Natural killer cell (primary cell): ENCODE results near the gene NUP205. TPM values are rescaled to one million over a fixed set of nuclear protein-coding genes. Genes with fewer than 3 reads are reported as not detected.

Experiments used
- ATAC-seq, 3 donors: fragments of 150-1000 bp in 2 of 3; fragments of 200-7000 bp in 1 of 3; cut with Tn5 transposase; 1 replicate in 1 of 3; 2 replicates in 2 of 3; pipeline ENCODE4 v1.10.0; 2021; ENCODE audit warnings: mild to moderate bottlenecking in 2 of 3, moderate library complexity in 2 of 3
- DNase-seq, 2 donors: peaks; one replicate each; pipeline versions ENCODE4 v3.0.0 to v3.0.0-alpha.2; 2013 to 2021; ENCODE audit warnings: mixed read lengths in 1 of 2
- H3K27ac ChIP-seq: one replicate; pipeline ENCODE4 v1.5.1; 2013; ENCODE audit warnings: mild to moderate bottlenecking, low read length
- H3K27me3 ChIP-seq: one replicate; pipeline ENCODE4 v1.6.1; 2013; ENCODE audit warnings: low read length; ENCODE audit not compliant: control insufficient read depth, insufficient read depth
- H3K36me3 ChIP-seq: one replicate; pipeline ENCODE4 v1.6.1; 2013; ENCODE audit warnings: low read length; ENCODE audit not compliant: control insufficient read depth, insufficient read depth
- H3K4me1 ChIP-seq: one replicate; pipeline ENCODE4 v1.6.1; 2013; ENCODE audit warnings: low read length; ENCODE audit not compliant: control insufficient read depth, insufficient read depth
- H3K4me3 ChIP-seq: one replicate; pipeline ENCODE4 v1.5.1; 2013; ENCODE audit warnings: low read length
- H3K9me3 ChIP-seq: one replicate; pipeline ENCODE4 v1.6.1; 2013; ENCODE audit warnings: low read length; ENCODE audit not compliant: control insufficient read depth, insufficient read depth
- H3K27ac Mint-ChIP-seq, 2 donors: one replicate each; pipeline ENCODE4 v1.8.0; 2022; ENCODE audit warnings: mild to moderate bottlenecking in 2 of 2, mixed read lengths in 2 of 2, moderate library complexity in 1 of 2
- H3K27me3 Mint-ChIP-seq, 2 donors: one replicate each; pipeline ENCODE4 v1.8.0; 2022; ENCODE audit warnings: low read depth in 2 of 2, mixed read lengths in 2 of 2
- H3K36me3 Mint-ChIP-seq: one replicate; pipeline ENCODE4 v1.8.0; 2022; ENCODE audit warnings: mixed read lengths
- H3K4me1 Mint-ChIP-seq, 2 donors: one replicate each; pipeline ENCODE4 v1.8.0; 2022; ENCODE audit warnings: mixed read lengths in 2 of 2
- H3K4me3 Mint-ChIP-seq: one replicate; pipeline ENCODE4 v1.8.0; 2022; ENCODE audit warnings: mild to moderate bottlenecking, moderate library complexity, mixed read lengths
- H3K9me3 Mint-ChIP-seq, 2 donors: one replicate each; pipeline ENCODE4 v1.8.0; 2022; ENCODE audit warnings: mixed read lengths in 2 of 2
- CTCF ChIP-seq: fragments of 200-600 bp; IDR thresholded peaks from one replicate; pipeline ENCODE4 v1.8.0; 2022; ENCODE audit warnings: antibody characterized with exemption
- WGBS: methylation state at CpG from one replicate; pipeline ENCODE4 v1.1.7; 2013; ENCODE audit warnings: missing lambda C conversion rate; ENCODE audit not compliant: insufficient coverage; 5-methylcytosine and 5-hydroxymethylcytosine counted together
- intact Hi-C: fragments of 100-400 bp; cut with micrococcal nuclease; formaldehyde crosslinking; loops from one replicate; pipeline ENCODE4 v1.14.2; 2022
- total RNA-seq, 4 donors: library from RNA; stranded (reverse); fragments of 120-200 nt in 1 of 4; gene quantifications; one replicate each; pipeline versions ENCODE4 v1.2.3 to v1.2.4, GENCODE V29; 2013 to 2022

The NUP205 gene
- total RNA-seq, 3 donors from 2014 or later (not counting 1 experiment from before 2014, with no cell fraction given) = 45.6 to 55.1 (median 53.7) TPM

- H3K27me3 ChIP-seq = no peaks in the 10 kb centered on the region
- H3K9me3 ChIP-seq = no peaks in the 10 kb centered on the region
- no peaks in the 10 kb centered on the region for H3K36me3 Mint-ChIP-seq
- peak within 1 kb of the TSS; percentile 99 for H3K4me3 Mint-ChIP-seq
- H3K27ac Mint-ChIP-seq = peak within 1 kb of the TSS; percentile 88 to 93
- ATAC-seq = peak; percentile 99
- peaks cover 19% of the 10 kb centered on the region for H3K4me1 ChIP-seq
- H3K4me1 Mint-ChIP-seq = peaks cover 18 to 28% of the 10 kb centered on the region in 2 donors
- peak; percentile 75 for TF ChIP-seq CTCF
- peak within 1 kb of the TSS; percentile 63 for H3K27ac ChIP-seq
- H3K27me3 Mint-ChIP-seq = no peaks in the 10 kb centered on the region
- peak within 1 kb of the TSS; percentile 96 for H3K4me3 ChIP-seq
- no peaks in the 10 kb centered on the region for H3K36me3 ChIP-seq
- DNase-seq = peak; percentile 96 to 97
- no peaks in the 10 kb centered on the region for H3K9me3 Mint-ChIP-seq
- under 1% methylated on average over 60 of the region's 60 CpGs for WGBS
- intact Hi-C loops = loop anchor here (1.0 to 5.0 kb wide), 3 partner anchors 104 to 318 kb away; partner anchors contain the start of gene CNOT4
These were observed 104.8 kb downstream of the NUP205 start, which contains the start of gene STMP1 for GRCh38 chr7:135662373-135663114. TSS of gene STMP1 (plus strand) at chr7:135662514.

- intact Hi-C loops = loop anchor here (5.0 kb wide), 1 partner anchor 152 kb away; the partner anchor contains the start of gene CNOT4
- no peaks in the 10 kb centered on the region for H3K36me3 Mint-ChIP-seq
- 84% methylated on average over 3 of the region's 3 CpGs for WGBS
- H3K9me3 Mint-ChIP-seq = no peaks in the 10 kb centered on the region
- no peak overlapping the region for H3K4me3 ChIP-seq
- DNase-seq (no peak), ATAC-seq (no peak)
- no peaks in the 10 kb centered on the region for H3K27me3 ChIP-seq
- peak overlapping the region in 1 of 2 donors; percentile 73 for H3K27ac Mint-ChIP-seq
- no peak overlapping the region for H3K27ac ChIP-seq
- peak overlapping the region; percentile 99 for H3K4me3 Mint-ChIP-seq
- no peaks in the 10 kb centered on the region for H3K27me3 Mint-ChIP-seq
- H3K36me3 ChIP-seq = no peaks in the 10 kb centered on the region
- H3K9me3 ChIP-seq = no peaks in the 10 kb centered on the region
- no peak for TF ChIP-seq CTCF
- peaks cover 18 to 42% of the 10 kb centered on the region in 2 donors for H3K4me1 Mint-ChIP-seq
- H3K4me1 ChIP-seq = peaks cover 19% of the 10 kb centered on the region
These were observed 106.4 kb downstream of the NUP205 start for GRCh38 chr7:135664046-135664589.

- Mint-ChIP-seq H3K27me3 (no peaks in the 10 kb centered on the region), H3K4me3 (peak overlapping the region; percentile 7), H3K27ac (peak overlapping the region; percentile 62 to 73), H3K4me1 (peaks cover 22 to 46% of the 10 kb centered on the region in 2 donors), H3K9me3 (no peaks in the 10 kb centered on the region), H3K36me3 (no peaks in the 10 kb centered on the region)
- Histone ChIP-seq H3K4me1 (peaks cover 19% of the 10 kb centered on the region), H3K27ac (no peak overlapping the region), H3K36me3 (no peaks in the 10 kb centered on the region), H3K27me3 (no peaks in the 10 kb centered on the region), H3K4me3 (no peak overlapping the region), H3K9me3 (no peaks in the 10 kb centered on the region)
- intact Hi-C loops = no loop called here
- TF ChIP-seq CTCF = no peak
- no peak for DNase-seq
- 38% methylated on average over 3 of the region's 3 CpGs for WGBS
- no peak for ATAC-seq
These were observed 107.3 kb downstream of the NUP205 start for GRCh38 chr7:135665042-135665441.
